Measurements from ENCODE around the gene NARF. TPM values are rescaled to one million over a fixed set of nuclear protein-coding genes. Genes with fewer than 3 reads are reported as not detected.

Gene NARF
- polyA plus RNA-seq, 2 of the 4 experiments (the other 2 are of a cell fraction) = 51.2 to 89.6 TPM

GRCh38 chr17:82518826-82519810, 60.6 kb downstream of the NARF start, which contains the start of gene FOXK2 (continued):
- TF ChIP-seq HOXB13 (CRISPR knock-in tag; IDR thresholded peaks at IDR 0.05; ENCODE audit: low read depth) (peak; percentile 93), TP53 (CRISPR knock-in tag; IDR thresholded peaks at IDR 0.05) (peak; percentile 95), USF2 (IDR thresholded peaks at IDR 0.05) (peak; percentile 12; the same call in 1 of the 2 replicates), FOSB (CRISPR knock-in tag; IDR thresholded peaks at IDR 0.05) (0 out of 2 replicates have a peak, but pooled peaks have one; percentile 50), RARB (CRISPR knock-in tag; IDR thresholded peaks at IDR 0.05) (0 out of 2 replicates have a peak, but pooled peaks have one; percentile 57), EP300 (IDR thresholded peaks at IDR 0.05) (no peak), E2F6 (IDR thresholded peaks at IDR 0.05; ENCODE audit: borderline replicate concordance, low read depth) (peak; percentile 90; the same call in 1 of the 2 replicates), EHMT2 (IDR thresholded peaks at IDR 0.05; ENCODE audit: low read depth) (no peak), TFCP2L1 (CRISPR knock-in tag; IDR thresholded peaks at IDR 0.05) (peak; percentile 59; the same call in 1 of the 2 replicates), REST (IDR thresholded peaks at IDR 0.05) (peak; percentile 83), PHF8 (IDR thresholded peaks at IDR 0.05; ENCODE audit: borderline replicate concordance, low read depth) (peak; percentile 89; the same call in 1 of the 2 replicates), ZC3H11A (IDR thresholded peaks at IDR 0.05) (no peak), NFE2L2 (conservative IDR thresholded peaks at IDR 0.05; ENCODE audit: low read length) (no peak), ZSCAN20 (CRISPR knock-in tag; IDR thresholded peaks at IDR 0.05) (peak; percentile 84), ZNF302 (CRISPR knock-in tag; IDR thresholded peaks at IDR 0.05) (0 out of 2 replicates have a peak, but pooled peaks have one; percentile 49), SREBF2 (IDR thresholded peaks at IDR 0.05) (no peak), HES2 (IDR thresholded peaks at IDR 0.05) (no peak), BHLHE40 (IDR thresholded peaks at IDR 0.05; ENCODE audit: low read depth, low read length) (peak; percentile 13; the same call in 1 of the 2 replicates)
